Transverse colon (tissue), 4 donors: ENCODE results near the gene MTR.
A peak's percentile ranks its signal among the peaks of the same experiment; 100 is the strongest.

ENCODE experiments used
- POLR2AphosphoS5 ChIP-seq, 3 donors: sonication (generic); formaldehyde crosslinking; IDR thresholded peaks; one replicate each; pipeline ENCODE4 v1.6.1; 2016; ENCODE audit warnings: antibody characterized with exemption in 3 of 3
- TF ChIP-seq, protein P1 (sequence below), 5 experiments: fragments of 200-600 bp in 3 of 5; fragments of 450-650 bp in 2 of 5; sonication (generic) in 3 of 5; IDR thresholded peaks; 1 replicate in 2 of 5; 2 replicates in 3 of 5; pipeline ENCODE4 v1.5.1; 2016 to 2017; ENCODE audit warnings: antibody characterized with exemption in 5 of 5, inconsistent platforms in 3 of 5, mild to moderate bottlenecking in 2 of 5, moderate library complexity in 1 of 5

DNA sequence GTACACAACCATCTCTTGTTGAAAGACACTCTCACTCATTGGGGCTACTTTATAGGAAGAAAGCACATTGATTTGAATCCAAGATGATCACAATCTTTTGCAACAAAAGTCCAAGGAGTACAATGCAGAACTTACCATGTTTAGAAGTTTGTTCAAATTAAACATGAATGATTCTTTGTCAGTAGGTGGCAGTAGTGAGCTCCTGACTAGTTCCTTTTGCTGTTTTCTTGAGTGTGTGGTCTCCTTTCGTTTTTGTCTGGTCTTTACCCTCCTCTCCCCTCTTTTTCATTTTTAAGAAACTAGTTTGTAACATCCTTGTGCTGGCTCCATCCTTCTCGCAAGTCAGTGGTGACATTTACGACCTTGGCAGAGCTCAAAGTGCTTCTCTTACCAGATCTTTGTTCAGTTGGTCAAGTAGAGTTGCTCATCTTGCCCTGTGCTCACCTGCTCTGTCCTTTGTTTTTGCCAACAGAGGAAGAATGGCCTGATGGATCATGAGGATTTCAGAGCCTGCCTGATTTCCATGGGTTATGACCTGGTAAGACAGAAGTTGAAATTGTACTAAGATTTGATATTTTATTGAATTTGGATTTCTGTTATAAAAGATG lies 35.7 kb upstream of the MTR start:
- TF ChIP-seq, protein P1, sequence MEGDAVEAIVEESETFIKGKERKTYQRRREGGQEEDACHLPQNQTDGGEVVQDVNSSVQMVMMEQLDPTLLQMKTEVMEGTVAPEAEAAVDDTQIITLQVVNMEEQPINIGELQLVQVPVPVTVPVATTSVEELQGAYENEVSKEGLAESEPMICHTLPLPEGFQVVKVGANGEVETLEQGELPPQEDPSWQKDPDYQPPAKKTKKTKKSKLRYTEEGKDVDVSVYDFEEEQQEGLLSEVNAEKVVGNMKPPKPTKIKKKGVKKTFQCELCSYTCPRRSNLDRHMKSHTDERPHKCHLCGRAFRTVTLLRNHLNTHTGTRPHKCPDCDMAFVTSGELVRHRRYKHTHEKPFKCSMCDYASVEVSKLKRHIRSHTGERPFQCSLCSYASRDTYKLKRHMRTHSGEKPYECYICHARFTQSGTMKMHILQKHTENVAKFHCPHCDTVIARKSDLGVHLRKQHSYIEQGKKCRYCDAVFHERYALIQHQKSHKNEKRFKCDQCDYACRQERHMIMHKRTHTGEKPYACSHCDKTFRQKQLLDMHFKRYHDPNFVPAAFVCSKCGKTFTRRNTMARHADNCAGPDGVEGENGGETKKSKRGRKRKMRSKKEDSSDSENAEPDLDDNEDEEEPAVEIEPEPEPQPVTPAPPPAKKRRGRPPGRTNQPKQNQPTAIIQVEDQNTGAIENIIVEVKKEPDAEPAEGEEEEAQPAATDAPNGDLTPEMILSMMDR (IDR thresholded peaks at IDR 0.05) = peak; percentile 50 to 75 (median 62)
- no peak for TF ChIP-seq POLR2AphosphoS5 (IDR thresholded peaks at IDR 0.05)
